Neutrophil (primary cell): ENCODE results near the gene HRH2.

ENCODE experiments used
- H3K27ac ChIP-seq: fragments of 200-600 bp; sonication (generic); 2 replicates; pipeline ENCODE4 v1.5.1; 2016; ENCODE audit warnings: mild to moderate bottlenecking, moderate library complexity
- H3K27me3 ChIP-seq: fragments of 200-600 bp; sonication (generic); 2 replicates; pipeline ENCODE4 v1.6.0; 2016; ENCODE audit warnings: mild to moderate bottlenecking
- H3K36me3 ChIP-seq: fragments of 200-600 bp; sonication (generic); 2 replicates; pipeline ENCODE4 v1.5.1; 2017
- H3K4me1 ChIP-seq, 2 experiments: fragments of 200-600 bp in 1 of 2; sonication (generic) in 1 of 2; 1 replicate in 1 of 2; 2 replicates in 1 of 2; pipeline versions ENCODE4 v1.5.1 to v1.6.1; 2013 to 2016; ENCODE audit warnings: low read depth in 1 of 2, low read length in 1 of 2, mild to moderate bottlenecking in 1 of 2, moderate library complexity in 1 of 2; ENCODE audit not compliant: control insufficient read depth in 1 of 2, insufficient read depth in 1 of 2
- H3K4me3 ChIP-seq, 2 experiments: fragments of 200-600 bp in 1 of 2; sonication (generic) in 1 of 2; 1 replicate in 1 of 2; 2 replicates in 1 of 2; pipeline ENCODE4 v1.5.1; 2013 to 2016; ENCODE audit warnings: low read depth in 1 of 2, low read length in 1 of 2, mild to moderate bottlenecking in 1 of 2, moderate library complexity in 1 of 2
- H3K9me3 ChIP-seq: fragments of 200-600 bp; sonication (generic); 2 replicates; pipeline ENCODE4 v1.5.1; 2016
- TF ChIP-seq, protein P1 (sequence below): fragments of 200-600 bp; sonication (generic); IDR thresholded peaks from 2 replicates; pipeline ENCODE4 v1.5.1; 2016; ENCODE audit warnings: antibody characterized with exemption

The HRH2 gene

DNA sequence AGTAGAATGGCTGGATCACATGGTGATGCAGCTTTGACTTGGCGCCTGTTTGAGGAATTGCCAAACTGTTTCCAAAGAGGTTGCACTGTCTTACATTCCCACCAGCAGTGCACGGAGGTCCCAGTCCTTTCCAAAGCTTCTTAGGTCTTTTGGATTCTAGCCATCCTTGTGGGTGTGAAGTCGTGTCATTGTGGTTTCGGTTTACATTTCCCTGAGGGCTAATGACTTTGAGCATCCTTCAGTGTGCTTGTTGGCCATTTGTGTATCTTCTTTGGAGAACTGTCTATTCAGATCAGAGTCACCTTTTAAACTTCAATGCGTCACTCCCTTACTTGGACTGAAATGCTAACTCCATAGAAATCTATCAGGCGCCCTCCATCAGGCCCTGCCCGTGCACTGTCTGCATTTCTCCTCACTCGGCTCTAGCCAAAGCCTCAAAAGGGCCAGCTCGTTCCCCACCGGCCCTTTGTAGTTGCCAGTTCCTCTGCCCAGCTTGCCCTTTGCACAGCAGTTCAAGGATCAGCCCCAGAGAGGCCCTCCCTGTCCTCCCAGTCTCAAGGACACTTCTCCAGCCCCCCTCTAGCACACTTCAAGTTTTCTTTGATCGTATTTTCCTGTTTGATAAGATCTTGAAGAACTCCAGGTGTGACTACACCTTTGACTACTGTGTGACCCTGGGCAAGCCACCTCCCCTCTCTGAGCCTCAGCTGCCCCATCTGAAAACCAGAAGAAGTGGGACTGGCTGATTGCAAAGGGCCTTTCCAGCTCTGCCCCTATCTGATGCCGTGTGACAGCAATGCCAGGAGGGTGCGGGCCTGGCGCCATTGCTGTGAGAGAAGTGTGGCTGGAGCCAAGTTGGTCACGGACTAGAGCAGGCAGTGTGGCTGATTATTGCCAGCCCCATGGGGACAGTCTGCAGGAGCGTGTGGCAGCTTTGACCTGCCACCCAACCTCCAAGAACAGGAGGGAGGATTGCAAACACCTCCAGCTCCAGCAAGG, 5.6 kb downstream of the HRH2 start:
- Histone ChIP-seq H3K27ac (peak overlapping the region; percentile 54), H3K4me3 (no peak overlapping the region), H3K36me3 (peaks cover 33% of the 10 kb centered on the region), H3K4me1 (peaks cover 80 to 93% of the 10 kb centered on the region in 2 experiments), H3K9me3 (no peaks in the 10 kb centered on the region), H3K27me3 (no peaks in the 10 kb centered on the region)
- TF ChIP-seq, protein P1, sequence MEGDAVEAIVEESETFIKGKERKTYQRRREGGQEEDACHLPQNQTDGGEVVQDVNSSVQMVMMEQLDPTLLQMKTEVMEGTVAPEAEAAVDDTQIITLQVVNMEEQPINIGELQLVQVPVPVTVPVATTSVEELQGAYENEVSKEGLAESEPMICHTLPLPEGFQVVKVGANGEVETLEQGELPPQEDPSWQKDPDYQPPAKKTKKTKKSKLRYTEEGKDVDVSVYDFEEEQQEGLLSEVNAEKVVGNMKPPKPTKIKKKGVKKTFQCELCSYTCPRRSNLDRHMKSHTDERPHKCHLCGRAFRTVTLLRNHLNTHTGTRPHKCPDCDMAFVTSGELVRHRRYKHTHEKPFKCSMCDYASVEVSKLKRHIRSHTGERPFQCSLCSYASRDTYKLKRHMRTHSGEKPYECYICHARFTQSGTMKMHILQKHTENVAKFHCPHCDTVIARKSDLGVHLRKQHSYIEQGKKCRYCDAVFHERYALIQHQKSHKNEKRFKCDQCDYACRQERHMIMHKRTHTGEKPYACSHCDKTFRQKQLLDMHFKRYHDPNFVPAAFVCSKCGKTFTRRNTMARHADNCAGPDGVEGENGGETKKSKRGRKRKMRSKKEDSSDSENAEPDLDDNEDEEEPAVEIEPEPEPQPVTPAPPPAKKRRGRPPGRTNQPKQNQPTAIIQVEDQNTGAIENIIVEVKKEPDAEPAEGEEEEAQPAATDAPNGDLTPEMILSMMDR, result no peak

DNA sequence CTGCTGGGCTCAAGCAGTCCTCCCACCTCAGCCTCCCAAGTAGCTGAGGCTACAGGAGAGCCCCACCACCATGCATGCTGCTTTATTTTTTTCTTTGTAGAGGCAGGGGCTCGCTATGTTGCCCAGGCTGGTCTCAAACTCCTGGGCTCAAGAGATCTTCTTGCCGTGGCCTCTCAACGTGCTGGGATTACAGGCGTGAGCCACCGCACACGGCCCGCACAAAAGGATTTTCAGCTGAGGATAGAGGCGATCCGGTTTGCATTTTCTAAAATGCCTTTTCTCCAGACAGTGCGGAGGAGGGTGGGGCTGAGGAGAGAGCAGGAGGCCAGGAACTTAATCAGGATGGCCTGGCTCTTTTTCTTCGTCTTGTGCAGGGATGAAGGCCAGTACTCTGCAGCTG, 6.9 kb downstream of the HRH2 start:
- peak overlapping the region; percentile 13 for H3K27ac ChIP-seq
- no peaks in the 10 kb centered on the region for H3K9me3 ChIP-seq
- no peaks in the 10 kb centered on the region for H3K27me3 ChIP-seq
- TF ChIP-seq, protein P1, result no peak
- H3K4me1 ChIP-seq, result peaks cover 79 to 93% of the 10 kb centered on the region in 2 experiments
- H3K4me3 ChIP-seq, result no peak overlapping the region
- peaks cover 33% of the 10 kb centered on the region for H3K36me3 ChIP-seq

DNA sequence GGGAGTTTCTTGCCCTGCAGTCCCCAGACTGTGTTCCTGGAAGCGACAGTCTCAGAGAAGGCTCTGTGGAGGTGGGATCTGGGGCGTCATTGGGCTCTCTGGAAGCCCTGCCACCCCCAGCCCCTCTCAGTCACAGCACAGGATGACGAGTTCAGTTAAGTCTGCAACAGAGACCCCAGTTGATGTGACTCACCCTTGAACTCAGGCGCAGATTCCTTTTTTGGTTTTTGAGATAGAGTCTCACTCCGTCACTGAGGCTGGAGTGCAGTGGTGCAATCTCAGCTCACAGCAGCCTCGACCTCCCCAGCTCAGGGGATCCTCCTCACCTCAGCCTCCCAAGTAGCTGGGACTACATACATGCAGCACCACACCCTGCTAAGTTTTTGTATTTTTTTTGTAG, 8.3 kb downstream of the HRH2 start:
- no peaks in the 10 kb centered on the region for H3K9me3 ChIP-seq
- peaks cover 21% of the 10 kb centered on the region for H3K36me3 ChIP-seq
- TF ChIP-seq, protein P1, result no peak
- H3K4me3 ChIP-seq, result no peak overlapping the region
- peak overlapping the region; percentile 50 for H3K27ac ChIP-seq
- no peaks in the 10 kb centered on the region for H3K27me3 ChIP-seq
- H3K4me1 ChIP-seq, result peaks cover 85 to 95% of the 10 kb centered on the region in 2 experiments

DNA sequence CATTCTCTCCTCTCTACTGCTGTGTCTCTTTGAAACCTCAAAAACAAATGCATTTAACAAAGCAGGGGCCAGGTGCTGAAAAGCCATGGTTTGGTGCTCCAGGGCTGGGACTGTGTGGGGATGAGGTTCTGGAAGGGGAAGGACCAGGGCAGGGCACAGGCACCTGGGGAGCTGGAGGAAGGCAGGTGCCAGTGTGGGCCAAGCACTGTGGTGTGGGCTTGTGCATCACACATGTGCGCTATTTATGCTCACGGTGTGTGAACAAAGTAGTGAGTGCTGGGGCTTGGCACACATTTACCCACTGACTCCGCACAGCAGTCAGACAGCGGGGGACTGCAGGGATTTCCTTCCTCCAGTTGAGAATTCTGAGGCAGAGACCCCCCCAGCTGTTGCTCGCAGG, 10.1 kb downstream of the HRH2 start:
- peak overlapping the region in 1 of 2 experiments; percentile 21 for H3K4me3 ChIP-seq
- H3K4me1 ChIP-seq, result peaks cover 92 to 98% of the 10 kb centered on the region in 2 experiments
- H3K36me3 ChIP-seq, result peaks cover 11% of the 10 kb centered on the region
- H3K27ac ChIP-seq, result peak overlapping the region; percentile 82
- no peaks in the 10 kb centered on the region for H3K9me3 ChIP-seq
- TF ChIP-seq, protein P1, result no peak
- no peaks in the 10 kb centered on the region for H3K27me3 ChIP-seq

DNA sequence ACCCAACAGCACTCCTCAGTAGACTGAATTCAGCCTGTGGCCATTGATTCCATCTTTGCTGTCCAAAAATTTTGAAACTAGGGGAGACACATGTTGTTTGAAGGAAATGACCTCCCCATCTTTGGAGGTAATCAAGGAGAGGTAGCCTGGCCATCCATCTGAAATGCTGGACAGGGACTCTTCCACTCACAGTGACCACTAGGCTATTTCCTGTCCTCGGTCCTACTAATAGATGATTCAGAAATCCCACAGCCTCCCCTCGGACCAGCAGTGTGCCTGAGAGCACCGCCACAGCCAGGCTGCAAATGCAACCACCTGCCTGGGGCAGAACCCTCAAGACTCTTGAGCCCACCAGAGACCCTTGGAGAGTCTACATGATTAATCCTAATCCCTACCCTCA, 12.5 kb downstream of the HRH2 start:
- peak overlapping the region; percentile 82 for H3K27ac ChIP-seq
- no peaks in the 10 kb centered on the region for H3K9me3 ChIP-seq
- no peaks in the 10 kb centered on the region for H3K36me3 ChIP-seq
- TF ChIP-seq, protein P1, result no peak
- peaks cover 95 to 100% of the 10 kb centered on the region in 2 experiments for H3K4me1 ChIP-seq
- peak overlapping the region; percentile 39 to 45 for H3K4me3 ChIP-seq
- H3K27me3 ChIP-seq, result no peaks in the 10 kb centered on the region
